Adipocyte (in vitro differentiated cells): Measurements from ENCODE around the gene GNB1L.

Source experiments
- DNase-seq: peaks from one replicate; pipeline ENCODE4 v3.0.0-alpha.2; 2015; ENCODE audit warnings: low read depth
- H3K27me3 ChIP-seq: replicated peaks from 2 replicates; pipeline ENCODE4 v1.7.0; 2013; ENCODE audit warnings: mild to moderate bottlenecking, low read length, moderate library complexity; ENCODE audit not compliant: control insufficient read depth, insufficient read depth
- H3K36me3 ChIP-seq: 2 replicates; pipeline ENCODE4 v1.7.0; 2013; ENCODE audit warnings: low read length, mild to moderate bottlenecking, moderate library complexity; ENCODE audit not compliant: control insufficient read depth, insufficient read depth, severe bottlenecking
- H3K4me1 ChIP-seq: 2 replicates; pipeline ENCODE4 v1.7.0; 2013; ENCODE audit warnings: mild to moderate bottlenecking, low read length, moderate library complexity; ENCODE audit not compliant: control insufficient read depth, insufficient read depth
- H3K4me3 ChIP-seq: 2 replicates; pipeline ENCODE4 v1.7.0; 2013; ENCODE audit warnings: mild to moderate bottlenecking, low read length, moderate library complexity
- H3K9ac ChIP-seq: 2 replicates; pipeline ENCODE4 v1.7.0; 2013; ENCODE audit warnings: mild to moderate bottlenecking, low read length, moderate library complexity
- H3K9me3 ChIP-seq: 2 replicates; pipeline ENCODE4 v1.7.0; 2013; ENCODE audit warnings: mild to moderate bottlenecking, low read length, moderate library complexity; ENCODE audit not compliant: control insufficient read depth

GNB1L gene

GRCh38 chr22:19806213-19807160, 48.2 kb downstream of the GNB1L start:
- peaks cover under 1% of the 10 kb centered on the region for H3K4me1 ChIP-seq
- H3K9ac ChIP-seq, result no peak overlapping the region
- no peaks in the 10 kb centered on the region for H3K27me3 ChIP-seq
- H3K9me3 ChIP-seq, result no peaks in the 10 kb centered on the region
- no peaks in the 10 kb centered on the region for H3K36me3 ChIP-seq
- no peak for DNase-seq
- no peak overlapping the region for H3K4me3 ChIP-seq

GRCh38 chr22:19805821-19806212, 48.9 kb downstream of the GNB1L start:
- Histone ChIP-seq H3K36me3 (no peaks in the 10 kb centered on the region), H3K9me3 (no peaks in the 10 kb centered on the region), H3K27me3 (no peaks in the 10 kb centered on the region), H3K4me3 (no peak overlapping the region), H3K4me1 (peaks cover 4% of the 10 kb centered on the region), H3K9ac (no peak overlapping the region)
- no peak for DNase-seq

- H3K36me3 ChIP-seq, result no peaks in the 10 kb centered on the region
- H3K9ac ChIP-seq, result no peak overlapping the region
- H3K27me3 ChIP-seq, result no peaks in the 10 kb centered on the region
- no peak overlapping the region for H3K4me3 ChIP-seq
- H3K9me3 ChIP-seq, result no peaks in the 10 kb centered on the region
- DNase-seq, result no peak
- peaks cover 16% of the 10 kb centered on the region for H3K4me1 ChIP-seq
These were observed 50.9 kb downstream of the GNB1L start for GRCh38 chr22:19803736-19804267.

- no peaks in the 10 kb centered on the region for H3K36me3 ChIP-seq
- no peak for DNase-seq
- H3K4me1 ChIP-seq, result peaks cover 16% of the 10 kb centered on the region
- H3K9me3 ChIP-seq, result no peaks in the 10 kb centered on the region
- no peak overlapping the region for H3K4me3 ChIP-seq
- no peak overlapping the region for H3K9ac ChIP-seq
- H3K27me3 ChIP-seq, result no peaks in the 10 kb centered on the region
These were observed 51.6 kb downstream of the GNB1L start for GRCh38 chr22:19802894-19803735.

GRCh38 chr22:19802001-19802893, 52.4 kb downstream of the GNB1L start:
- DNase-seq, result no peak
- H3K9ac ChIP-seq, result no peak overlapping the region
- no peak overlapping the region for H3K4me3 ChIP-seq
- H3K27me3 ChIP-seq, result no peaks in the 10 kb centered on the region
- peaks cover 16% of the 10 kb centered on the region for H3K4me1 ChIP-seq
- no peaks in the 10 kb centered on the region for H3K9me3 ChIP-seq
- no peaks in the 10 kb centered on the region for H3K36me3 ChIP-seq

GRCh38 chr22:19801340-19802000, 53.2 kb downstream of the GNB1L start:
- DNase-seq, result no peak
- H3K9me3 ChIP-seq, result no peaks in the 10 kb centered on the region
- H3K36me3 ChIP-seq, result no peaks in the 10 kb centered on the region
- no peak overlapping the region for H3K4me3 ChIP-seq
- no peak overlapping the region for H3K9ac ChIP-seq
- H3K27me3 ChIP-seq, result no peaks in the 10 kb centered on the region
- H3K4me1 ChIP-seq, result peaks cover 16% of the 10 kb centered on the region

GRCh38 chr22:19800761-19801244, 53.9 kb downstream of the GNB1L start:
- peaks cover 17% of the 10 kb centered on the region for H3K4me1 ChIP-seq
- H3K9ac ChIP-seq, result no peak overlapping the region
- no peak overlapping the region for H3K4me3 ChIP-seq
- H3K9me3 ChIP-seq, result no peaks in the 10 kb centered on the region
- peak; percentile 41 for DNase-seq
- no peaks in the 10 kb centered on the region for H3K36me3 ChIP-seq
- no peaks in the 10 kb centered on the region for H3K27me3 ChIP-seq

GRCh38 chr22:19800306-19800705, 54.4 kb downstream of the GNB1L start:
- Histone ChIP-seq H3K27me3 (no peaks in the 10 kb centered on the region), H3K9ac (no peak overlapping the region), H3K4me3 (no peak overlapping the region), H3K36me3 (no peaks in the 10 kb centered on the region), H3K9me3 (no peaks in the 10 kb centered on the region), H3K4me1 (peaks cover 22% of the 10 kb centered on the region)
- DNase-seq, result no peak

GRCh38 chr22:19799322-19800190, 55.1 kb downstream of the GNB1L start:
- Histone ChIP-seq H3K27me3 (no peaks in the 10 kb centered on the region), H3K9me3 (no peaks in the 10 kb centered on the region), H3K4me3 (no peak overlapping the region), H3K36me3 (no peaks in the 10 kb centered on the region), H3K4me1 (peaks cover 26% of the 10 kb centered on the region), H3K9ac (no peak overlapping the region)
- DNase-seq, result peak; percentile 97
